Measurements from ENCODE around the gene COPRS.

DNA sequence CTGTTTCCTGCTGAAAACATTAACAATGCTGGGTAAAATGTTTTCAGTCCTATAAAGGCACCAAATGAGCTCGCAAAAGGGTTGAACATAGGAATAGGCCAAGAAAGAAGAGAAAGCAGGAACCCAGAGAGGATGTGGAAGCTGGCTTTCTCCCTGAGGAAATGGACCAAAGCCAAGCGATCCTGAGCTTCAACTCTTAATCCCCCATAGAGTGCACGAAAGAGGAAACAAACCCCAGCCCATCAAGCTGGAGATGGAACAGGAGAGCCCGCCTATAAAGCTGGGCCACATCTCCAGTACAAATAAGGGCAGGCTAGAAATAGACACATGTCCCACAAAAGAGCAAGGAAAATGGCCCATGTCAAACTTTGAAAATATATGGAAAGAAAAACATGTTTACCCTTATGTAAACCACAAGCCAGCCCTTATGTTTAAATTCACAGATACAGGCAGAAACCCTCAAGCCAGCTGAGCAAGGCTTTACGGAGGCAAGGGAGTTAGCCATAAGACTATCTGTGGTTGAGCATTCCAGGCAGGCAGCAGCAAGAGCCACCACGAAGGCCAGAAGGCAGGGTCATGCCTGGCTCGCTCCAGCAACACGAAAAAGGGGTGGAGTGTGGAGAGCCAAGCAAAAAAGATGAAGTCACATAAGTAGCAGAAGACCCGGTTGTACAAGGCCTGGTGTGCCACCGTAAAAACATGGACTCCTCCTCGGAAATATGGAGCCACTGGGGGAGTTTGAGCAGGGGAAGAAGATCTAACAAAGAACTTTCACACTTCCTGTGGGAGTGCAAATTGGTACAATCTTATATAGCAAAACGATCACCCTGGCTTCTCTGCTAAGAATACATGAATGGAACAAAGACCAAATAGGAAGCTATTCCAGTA lies 27.8 kb downstream of the COPRS start:
- TF ChIP-seq, protein P1, sequence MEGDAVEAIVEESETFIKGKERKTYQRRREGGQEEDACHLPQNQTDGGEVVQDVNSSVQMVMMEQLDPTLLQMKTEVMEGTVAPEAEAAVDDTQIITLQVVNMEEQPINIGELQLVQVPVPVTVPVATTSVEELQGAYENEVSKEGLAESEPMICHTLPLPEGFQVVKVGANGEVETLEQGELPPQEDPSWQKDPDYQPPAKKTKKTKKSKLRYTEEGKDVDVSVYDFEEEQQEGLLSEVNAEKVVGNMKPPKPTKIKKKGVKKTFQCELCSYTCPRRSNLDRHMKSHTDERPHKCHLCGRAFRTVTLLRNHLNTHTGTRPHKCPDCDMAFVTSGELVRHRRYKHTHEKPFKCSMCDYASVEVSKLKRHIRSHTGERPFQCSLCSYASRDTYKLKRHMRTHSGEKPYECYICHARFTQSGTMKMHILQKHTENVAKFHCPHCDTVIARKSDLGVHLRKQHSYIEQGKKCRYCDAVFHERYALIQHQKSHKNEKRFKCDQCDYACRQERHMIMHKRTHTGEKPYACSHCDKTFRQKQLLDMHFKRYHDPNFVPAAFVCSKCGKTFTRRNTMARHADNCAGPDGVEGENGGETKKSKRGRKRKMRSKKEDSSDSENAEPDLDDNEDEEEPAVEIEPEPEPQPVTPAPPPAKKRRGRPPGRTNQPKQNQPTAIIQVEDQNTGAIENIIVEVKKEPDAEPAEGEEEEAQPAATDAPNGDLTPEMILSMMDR (IDR thresholded peaks at IDR 0.05; ENCODE audit: low read depth, low read length, poor library complexity, severe bottlenecking): no peak
- TF ChIP-seq EZH2phosphoT487 (IDR thresholded peaks at IDR 0.05; ENCODE audit: borderline replicate concordance, low read length): no peak
